BJ (cell line): ENCODE data around the gene SLC30A7. TPM values are rescaled to one million over a fixed set of nuclear protein-coding genes. Genes with fewer than 3 reads are reported as not detected.

Experiments used
- CTCF ChIA-PET: fragments of 350-600 bp; formaldehyde crosslinking; extraction: SDS; loops from one replicate; lab custom pipeline; 2021; ENCODE audit warnings: antibody characterized with exemption, inconsistent platforms; lab: Yijun Ruan, JAX
- POLR2A ChIA-PET: fragments of 300-600 bp; sonication (Branson Sonifier 250); formaldehyde crosslinking; extraction: SDS; loops from one replicate; lab custom pipeline; 2021; ENCODE audit warnings: antibody characterized with exemption; lab: Charles Lee
- DNase-seq: peaks from one replicate; pipeline ENCODE4 v3.0.0-alpha.2; 2011; ENCODE audit warnings: low read depth
- H3K27me3 ChIP-seq: 2 replicates; pipeline ENCODE4 v1.6.0; 2011; ENCODE audit warnings: low read length; ENCODE audit not compliant: control insufficient read depth, insufficient read depth
- H3K36me3 ChIP-seq: 2 replicates; pipeline ENCODE4 v1.5.1; 2011; ENCODE audit warnings: low read length; ENCODE audit not compliant: control insufficient read depth, insufficient read depth
- H3K4me3 ChIP-seq: 2 replicates; pipeline ENCODE4 v1.5.1; 2011; ENCODE audit warnings: low read depth, mild to moderate bottlenecking, control low read depth, low read length
- polyA plus RNA-seq: library from polyadenylated mRNA; depleted of rRNA; stranded (reverse); fragments of >200 nt; gene quantifications from 2 replicates; pipeline ENCODE4 v1.2.3, GENCODE V29; 2011
- TF ChIP-seq, protein P1 (sequence below): IDR thresholded peaks from 2 replicates; pipeline ENCODE4 v1.5.1; 2011; ENCODE audit warnings: low read depth, mild to moderate bottlenecking, control low read depth, inconsistent platforms, low read length, moderate library complexity; ENCODE audit not compliant: insufficient read depth

SLC30A7 gene
- polyA plus RNA-seq, 1 experiment, result 4.6 TPM

DNA sequence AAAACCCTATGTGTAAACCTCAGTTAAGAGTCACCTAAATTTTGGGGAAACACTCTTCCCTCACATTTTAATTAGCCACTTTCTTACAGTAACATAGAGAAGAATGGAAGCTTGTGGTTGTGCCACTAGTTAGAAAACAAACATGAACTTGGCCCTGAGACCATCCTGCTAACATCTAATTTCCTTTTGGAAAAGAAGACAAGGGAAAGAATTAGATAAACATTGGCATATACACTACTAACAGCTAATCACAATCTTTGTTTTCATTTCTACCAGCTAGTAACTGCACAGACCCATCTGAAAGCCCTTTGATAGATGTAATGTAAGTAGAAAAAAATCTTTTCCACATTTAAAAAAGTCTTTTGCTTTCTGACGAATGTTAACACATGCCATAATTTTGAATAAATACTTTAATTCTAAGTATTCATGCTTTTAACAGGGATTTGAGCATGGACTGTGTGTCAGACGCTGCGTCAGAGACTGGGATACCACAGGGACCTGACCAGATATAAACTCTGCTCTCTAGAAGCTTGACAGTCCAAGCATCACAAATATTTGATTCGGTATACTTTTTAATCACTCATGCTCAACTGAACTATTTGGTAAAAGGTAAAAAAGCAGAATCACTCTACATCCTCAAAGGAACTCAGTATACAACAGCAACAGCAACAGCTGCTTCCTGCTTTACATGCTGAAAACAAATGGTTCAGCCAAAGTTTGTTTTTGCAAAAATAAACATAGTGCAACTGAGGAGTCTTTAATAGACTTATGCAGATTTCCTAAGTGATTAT lies 99.5 kb downstream of the SLC30A7 start:
- DNase-seq, result no peak
- Histone ChIP-seq H3K4me3 (no peak overlapping the region), H3K27me3 (no peaks in the 10 kb centered on the region), H3K36me3 (no peaks in the 10 kb centered on the region)
- CTCF ChIA-PET, result interaction anchor here (0.7 to 1.0 kb wide), 3 partner anchors 10 to 293 kb away, joined by 3 to 4 read pairs (median 3); no protein-coding TSS in a partner anchor
- POLR2A ChIA-PET, result no interaction called here
- TF ChIP-seq, protein P1, sequence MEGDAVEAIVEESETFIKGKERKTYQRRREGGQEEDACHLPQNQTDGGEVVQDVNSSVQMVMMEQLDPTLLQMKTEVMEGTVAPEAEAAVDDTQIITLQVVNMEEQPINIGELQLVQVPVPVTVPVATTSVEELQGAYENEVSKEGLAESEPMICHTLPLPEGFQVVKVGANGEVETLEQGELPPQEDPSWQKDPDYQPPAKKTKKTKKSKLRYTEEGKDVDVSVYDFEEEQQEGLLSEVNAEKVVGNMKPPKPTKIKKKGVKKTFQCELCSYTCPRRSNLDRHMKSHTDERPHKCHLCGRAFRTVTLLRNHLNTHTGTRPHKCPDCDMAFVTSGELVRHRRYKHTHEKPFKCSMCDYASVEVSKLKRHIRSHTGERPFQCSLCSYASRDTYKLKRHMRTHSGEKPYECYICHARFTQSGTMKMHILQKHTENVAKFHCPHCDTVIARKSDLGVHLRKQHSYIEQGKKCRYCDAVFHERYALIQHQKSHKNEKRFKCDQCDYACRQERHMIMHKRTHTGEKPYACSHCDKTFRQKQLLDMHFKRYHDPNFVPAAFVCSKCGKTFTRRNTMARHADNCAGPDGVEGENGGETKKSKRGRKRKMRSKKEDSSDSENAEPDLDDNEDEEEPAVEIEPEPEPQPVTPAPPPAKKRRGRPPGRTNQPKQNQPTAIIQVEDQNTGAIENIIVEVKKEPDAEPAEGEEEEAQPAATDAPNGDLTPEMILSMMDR, result no peak

DNA sequence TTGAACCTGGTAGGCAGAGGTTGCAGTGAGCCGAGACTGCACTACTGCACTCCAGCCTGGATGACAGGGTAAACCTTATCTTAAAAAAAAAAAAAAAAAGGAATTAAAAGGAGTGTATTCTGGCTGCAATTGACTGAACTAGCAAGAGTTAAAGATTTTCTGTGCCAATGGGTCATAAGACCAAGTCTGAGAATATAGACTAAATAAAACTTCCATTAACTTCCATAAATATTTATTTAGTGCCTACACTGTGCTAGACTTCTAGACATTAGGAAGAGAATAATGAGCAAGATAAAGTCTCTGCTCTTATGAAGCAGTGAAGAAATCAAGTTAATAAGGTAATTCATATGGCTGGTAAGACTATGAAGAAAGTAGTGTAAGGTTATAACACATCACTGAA lies 102.5 kb downstream of the SLC30A7 start:
- no peak for DNase-seq
- no peak overlapping the region for H3K4me3 ChIP-seq
- CTCF ChIA-PET, result no interaction called here
- no peaks in the 10 kb centered on the region for H3K27me3 ChIP-seq
- POLR2A ChIA-PET, result no interaction called here
- no peaks in the 10 kb centered on the region; the same call in 1 of the 2 replicates for H3K36me3 ChIP-seq
- TF ChIP-seq, protein P1, result no peak

DNA sequence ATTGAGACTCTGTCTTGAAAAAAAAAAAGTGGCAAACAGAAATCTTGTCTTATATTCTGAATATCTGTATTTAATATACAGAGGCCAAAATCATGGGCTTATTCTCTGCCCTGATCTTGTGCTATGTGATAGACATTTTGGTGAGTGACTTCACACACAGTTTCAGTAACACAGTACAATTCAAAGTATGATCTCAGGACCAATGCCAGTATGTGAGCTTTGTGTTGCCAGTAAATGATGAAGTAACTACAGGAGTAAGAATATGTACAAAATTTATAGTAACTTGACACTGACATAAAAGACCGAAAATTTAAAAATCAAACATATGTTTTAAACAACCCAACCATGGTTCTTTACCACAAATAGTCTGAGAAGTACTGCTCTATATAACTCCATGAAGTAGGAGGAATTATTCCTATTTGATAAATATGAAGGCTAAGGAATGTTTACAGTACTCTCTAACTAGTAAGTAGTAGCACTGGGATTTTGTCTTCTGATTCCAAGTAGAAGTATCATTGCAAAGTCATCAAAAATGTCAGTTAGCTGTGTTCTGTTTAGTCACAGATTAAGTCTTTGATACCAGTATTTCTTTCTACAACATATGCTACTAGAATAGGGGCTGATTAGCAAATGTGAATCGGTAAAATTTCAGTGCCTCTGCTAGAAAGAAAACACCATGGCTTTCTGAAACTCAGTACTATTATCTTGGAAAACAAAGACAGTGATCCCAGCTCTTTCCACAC lies 104.4 kb downstream of the SLC30A7 start:
- TF ChIP-seq, protein P1, result no peak
- ChIA-PET CTCF (interaction anchor here (2.4 kb wide), 1 partner anchor 239 kb away, joined by 6 read pairs; no protein-coding TSS in a partner anchor), POLR2A (no interaction called here)
- no peak overlapping the region for H3K4me3 ChIP-seq
- no peaks in the 10 kb centered on the region for H3K27me3 ChIP-seq
- no peaks in the 10 kb centered on the region; the same call in 1 of the 2 replicates for H3K36me3 ChIP-seq
- no peak for DNase-seq

DNA sequence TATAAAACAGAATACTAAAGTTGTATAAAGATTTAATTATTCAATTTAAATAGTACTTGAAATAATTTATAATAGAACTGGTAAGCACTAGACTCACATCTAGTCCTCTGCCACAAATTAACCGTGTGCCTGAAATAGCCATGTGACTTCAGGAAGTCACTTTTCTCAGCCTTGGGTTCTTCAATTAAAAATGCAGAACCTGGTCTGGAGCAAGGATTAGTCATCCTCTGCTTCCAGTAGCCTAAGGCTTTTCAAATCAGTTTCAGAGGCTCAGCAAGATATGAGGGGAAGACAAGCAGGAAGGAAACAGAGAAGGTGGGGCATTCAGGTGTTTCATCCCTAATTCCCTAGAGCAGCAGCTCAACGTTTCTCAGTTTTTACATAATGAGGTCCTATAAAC lies 106.7 kb downstream of the SLC30A7 start:
- ChIA-PET CTCF (no interaction called here), POLR2A (no interaction called here)
- Histone ChIP-seq H3K36me3 (no peaks in the 10 kb centered on the region; the same call in 1 of the 2 replicates), H3K27me3 (no peaks in the 10 kb centered on the region), H3K4me3 (no peak overlapping the region)
- no peak for DNase-seq
- TF ChIP-seq, protein P1, result no peak

DNA sequence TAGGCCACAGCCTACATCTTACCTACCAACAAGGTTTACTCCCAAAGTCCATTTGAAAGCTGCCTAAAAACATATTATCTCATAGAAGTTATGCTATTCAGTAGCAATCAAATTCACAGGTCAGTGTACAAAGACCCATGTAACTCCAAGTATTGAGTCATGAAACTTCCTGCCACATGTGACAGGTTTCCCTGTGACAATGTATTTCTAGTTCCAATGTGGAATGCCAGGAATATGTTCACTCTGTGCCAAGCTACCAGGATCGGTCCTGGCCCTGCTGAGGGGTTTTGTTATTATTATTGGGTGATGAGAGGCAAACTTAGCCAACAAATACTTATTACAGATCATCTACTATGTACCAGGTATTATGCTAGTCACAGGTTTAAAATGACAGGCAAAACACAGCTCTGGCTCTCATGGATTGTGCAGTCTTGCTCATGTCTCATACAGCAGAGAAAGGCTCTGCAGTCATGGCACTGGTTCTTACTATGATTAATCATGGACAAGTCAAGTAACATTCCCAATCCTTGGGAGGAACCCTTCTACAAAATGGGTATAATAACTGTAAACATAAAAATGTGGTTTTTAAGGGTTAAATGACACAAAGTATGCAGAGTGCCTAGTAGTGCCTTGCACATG lies 107.2 kb downstream of the SLC30A7 start:
- no peak for DNase-seq
- H3K4me3 ChIP-seq, result no peak overlapping the region
- ChIA-PET POLR2A (no interaction called here), CTCF (no interaction called here)
- TF ChIP-seq, protein P1, result no peak
- no peaks in the 10 kb centered on the region; the same call in 1 of the 2 replicates for H3K36me3 ChIP-seq
- no peaks in the 10 kb centered on the region for H3K27me3 ChIP-seq
